ENCODE results near the gene SCARB1.

Gene SCARB1

DNA sequence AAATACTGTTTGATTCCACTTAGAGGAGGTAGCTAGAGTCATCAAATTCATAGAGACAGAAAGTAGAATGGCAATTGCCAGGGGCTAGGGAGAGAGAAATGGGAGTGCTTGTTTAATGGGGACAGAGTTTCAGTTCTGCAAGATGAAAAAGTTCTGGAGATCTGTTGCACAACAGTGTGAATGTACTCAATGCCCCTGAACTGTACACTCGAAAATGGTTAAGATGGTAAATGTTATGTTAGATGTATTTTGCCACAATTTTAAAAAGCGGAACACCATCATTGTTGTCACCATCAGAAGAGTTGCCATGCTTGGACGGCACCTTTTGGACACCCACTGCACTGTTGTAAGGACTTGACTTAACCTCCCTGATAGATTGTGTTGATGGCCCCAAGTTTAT is 106.9 kb downstream of the SCARB1 start:
- DNase-seq: no peak

DNA sequence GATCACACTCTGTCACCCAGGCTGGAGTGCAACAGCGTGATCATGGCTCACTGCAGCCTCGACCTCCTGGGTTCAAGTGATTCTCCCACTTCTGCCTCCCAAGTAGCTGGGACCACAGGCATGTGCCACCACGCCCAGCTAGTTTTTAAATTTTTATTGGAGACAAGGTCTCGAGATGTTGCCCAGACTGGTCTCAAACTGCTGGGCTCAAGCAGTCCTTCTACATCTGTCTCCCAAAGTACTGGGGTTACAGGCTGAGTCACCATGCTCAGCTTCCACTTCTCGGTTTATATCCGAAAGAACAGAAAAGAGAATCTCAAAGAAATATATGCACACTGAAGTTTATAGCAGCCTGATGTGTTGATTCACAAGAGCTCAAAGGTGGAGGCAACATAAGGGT is 107.5 kb downstream of the SCARB1 start:
- no peak for DNase-seq

DNA sequence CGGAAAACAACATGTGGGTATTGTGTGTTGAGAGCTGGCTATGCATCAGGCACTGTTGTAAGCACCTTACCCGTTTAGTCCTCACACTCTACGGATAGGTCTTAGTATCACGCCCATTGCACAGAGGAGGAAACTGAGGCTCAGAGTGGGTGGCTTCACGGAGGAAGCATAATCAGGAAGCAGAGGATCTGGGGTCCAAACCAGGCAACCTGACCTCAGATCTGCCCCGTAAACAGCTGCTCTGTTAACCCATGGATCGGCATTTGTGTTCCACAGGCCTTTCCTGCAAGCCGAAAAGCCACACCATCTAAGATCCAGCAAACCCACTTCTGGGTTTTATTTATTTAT is 107.9 kb downstream of the SCARB1 start:
- DNase-seq: no peak

DNA sequence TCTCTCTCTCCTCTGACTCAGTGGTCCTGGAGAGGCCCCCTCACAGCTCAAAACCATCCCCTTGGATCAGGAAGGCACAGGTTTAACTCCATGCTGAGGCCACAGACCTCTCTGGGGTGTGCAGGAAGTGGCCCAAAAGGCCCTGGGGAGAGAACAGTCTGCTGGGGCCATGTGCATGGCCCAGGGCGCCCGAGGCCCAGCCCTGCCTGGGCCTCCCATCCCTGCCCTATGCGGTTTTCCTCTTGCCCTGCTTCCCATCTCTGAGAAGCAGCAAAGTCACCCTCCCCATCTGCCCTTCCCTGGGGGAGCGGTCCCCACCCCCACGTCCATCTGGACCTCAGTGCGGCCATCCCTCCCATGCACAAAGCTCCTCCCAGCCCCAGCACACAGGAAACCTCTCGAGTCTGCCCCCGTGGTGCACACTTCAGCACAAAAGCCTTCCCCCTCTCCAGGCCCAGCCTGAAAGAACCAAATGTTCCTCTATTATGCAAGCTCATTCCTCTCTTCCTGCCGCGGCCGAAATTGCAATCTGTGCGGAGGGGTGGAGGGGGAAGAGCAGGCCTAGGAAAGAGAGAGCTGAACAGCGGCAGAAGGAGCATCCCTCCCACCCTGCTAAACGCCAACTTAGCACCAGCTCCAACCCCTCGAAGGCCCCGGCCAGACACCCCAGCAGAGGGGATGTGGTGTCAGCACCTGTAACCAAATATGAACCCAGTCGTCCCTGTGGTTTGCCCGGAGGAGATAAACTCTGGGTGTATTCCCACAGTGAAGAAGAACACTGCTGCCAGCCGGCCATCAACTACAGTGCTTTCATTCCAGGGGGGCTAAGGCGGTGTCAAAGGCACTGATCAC is 108.5 kb downstream of the SCARB1 start:
- DNase-seq: peak in 1 of 5 experiments; percentile 60

DNA sequence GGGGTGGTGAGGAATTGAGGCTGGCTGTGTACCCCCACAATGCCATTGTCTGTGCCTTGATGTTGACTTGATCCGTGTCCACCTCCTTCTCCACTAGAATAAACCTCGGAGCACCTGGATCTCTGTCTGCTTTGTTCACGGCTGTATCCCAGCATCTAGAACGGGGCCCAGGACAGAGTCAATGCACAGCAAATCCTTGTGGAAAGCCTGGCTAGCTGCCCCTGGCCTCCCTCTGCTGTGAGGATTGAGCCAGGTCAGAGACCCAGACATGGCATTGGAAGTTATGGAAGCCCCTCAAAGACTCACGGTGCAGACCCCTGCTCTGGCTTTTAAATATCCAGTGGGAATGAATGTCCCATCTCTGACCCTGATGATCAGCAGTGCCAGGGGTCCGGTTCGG is 109.2 kb downstream of the SCARB1 start:
- no peak for DNase-seq

DNA sequence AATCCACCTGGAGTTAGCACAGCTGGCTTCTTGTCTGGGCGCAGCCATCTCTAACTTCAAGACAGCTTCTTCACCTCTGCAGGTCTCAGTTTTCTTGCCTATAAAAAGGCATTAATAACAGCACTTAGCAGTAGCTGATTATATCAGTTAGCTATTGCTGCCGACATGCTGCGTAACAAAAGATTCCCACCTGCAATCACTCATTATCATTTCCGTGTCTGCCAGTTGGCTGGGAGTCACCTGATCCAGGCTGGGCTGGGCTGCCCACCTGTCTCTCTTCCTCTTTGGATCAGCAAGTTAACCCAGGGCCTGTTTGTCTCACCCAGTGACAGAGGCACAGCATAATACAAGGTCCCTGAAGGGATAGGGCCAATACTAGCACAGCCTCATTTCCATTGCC is 109.7 kb downstream of the SCARB1 start:
- no peak for DNase-seq

DNA sequence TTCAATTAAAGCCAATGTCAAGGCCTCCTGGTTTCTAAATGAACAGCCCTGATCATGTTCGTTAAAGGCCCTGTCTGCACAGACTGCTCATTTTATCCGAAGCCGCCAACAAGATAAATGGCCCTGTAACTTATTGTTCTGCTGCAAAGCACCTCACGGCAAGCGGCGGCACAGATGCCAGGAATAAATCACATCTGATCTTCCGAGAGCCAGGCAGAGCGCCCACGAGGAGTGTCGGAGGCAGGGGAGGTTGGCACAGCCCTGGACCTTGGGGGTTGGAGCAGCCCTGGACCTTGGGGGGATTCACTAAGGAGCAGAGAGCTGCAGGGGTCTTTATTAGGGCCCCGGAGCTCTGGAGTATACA is 110.5 kb downstream of the SCARB1 start:
- no peak for DNase-seq

DNA sequence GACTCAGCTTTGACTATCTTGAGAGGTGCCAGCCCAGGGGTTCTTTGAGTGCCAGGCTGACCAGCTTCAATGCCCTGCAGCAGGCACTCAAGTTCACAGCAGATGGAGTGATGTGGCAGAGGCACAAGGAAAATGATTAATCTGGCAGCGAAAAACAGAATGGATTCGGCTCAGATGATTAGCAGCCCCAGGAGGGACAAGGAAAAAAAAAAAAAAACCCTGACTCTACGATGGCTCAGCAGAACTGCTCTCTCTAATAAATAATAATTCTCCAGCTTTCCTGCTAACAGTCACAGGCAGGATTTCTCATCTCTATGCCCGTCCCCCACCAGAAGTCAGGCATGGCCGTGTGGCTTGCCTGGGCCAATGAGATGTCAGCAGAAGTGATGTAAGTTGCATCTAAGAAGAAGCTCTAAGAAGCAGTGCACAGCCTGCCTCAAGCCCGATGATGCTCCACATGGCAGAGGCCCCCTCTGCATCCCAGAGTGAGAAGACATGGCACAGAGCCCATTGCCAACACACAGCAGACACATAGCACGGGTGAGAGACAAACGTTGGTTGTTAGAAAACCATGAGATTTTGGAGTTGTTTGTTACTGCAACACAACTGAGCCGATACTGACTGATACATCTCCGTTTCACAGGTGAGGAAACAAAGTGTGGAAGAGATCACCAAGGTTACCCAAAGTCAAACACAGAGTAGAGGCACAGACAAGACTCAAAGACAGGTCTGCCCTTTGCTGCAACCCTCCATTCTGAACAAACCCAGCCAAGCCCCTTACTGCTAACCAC is 111.0 kb downstream of the SCARB1 start:
- DNase-seq: no peak

DNA sequence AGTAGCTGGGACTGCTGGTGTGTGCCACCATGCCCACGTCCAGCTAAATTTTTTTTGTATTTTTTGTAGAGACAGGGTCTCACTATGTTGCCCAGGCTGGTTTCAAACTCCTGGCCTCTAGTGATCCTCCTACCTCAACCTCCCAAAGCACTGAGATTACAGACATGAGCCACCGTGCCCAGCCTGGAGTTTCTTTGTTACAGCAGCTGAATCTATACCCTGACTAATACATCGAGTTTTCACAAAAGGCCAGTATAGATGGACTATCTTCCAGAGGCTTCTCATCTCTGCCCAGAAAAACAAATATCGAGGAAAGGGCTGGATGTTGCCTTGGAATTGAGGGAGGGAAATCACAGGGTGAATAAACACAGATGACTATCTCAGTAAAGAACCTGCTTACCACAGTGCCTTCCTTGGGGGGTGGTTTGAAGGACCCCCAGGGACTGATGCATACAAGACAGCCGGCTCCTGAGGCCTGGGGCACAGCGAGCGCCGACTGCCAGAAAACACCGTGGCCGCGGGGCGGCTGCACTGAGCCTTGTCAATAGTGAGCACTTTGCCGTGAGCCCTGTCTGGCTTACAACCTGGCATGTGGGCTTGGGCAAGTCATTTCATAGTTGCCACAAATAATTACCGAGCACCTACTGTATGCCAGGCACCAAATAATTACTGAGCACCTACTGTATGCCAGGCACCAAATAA is 111.9 kb downstream of the SCARB1 start:
- DNase-seq: no peak

DNA sequence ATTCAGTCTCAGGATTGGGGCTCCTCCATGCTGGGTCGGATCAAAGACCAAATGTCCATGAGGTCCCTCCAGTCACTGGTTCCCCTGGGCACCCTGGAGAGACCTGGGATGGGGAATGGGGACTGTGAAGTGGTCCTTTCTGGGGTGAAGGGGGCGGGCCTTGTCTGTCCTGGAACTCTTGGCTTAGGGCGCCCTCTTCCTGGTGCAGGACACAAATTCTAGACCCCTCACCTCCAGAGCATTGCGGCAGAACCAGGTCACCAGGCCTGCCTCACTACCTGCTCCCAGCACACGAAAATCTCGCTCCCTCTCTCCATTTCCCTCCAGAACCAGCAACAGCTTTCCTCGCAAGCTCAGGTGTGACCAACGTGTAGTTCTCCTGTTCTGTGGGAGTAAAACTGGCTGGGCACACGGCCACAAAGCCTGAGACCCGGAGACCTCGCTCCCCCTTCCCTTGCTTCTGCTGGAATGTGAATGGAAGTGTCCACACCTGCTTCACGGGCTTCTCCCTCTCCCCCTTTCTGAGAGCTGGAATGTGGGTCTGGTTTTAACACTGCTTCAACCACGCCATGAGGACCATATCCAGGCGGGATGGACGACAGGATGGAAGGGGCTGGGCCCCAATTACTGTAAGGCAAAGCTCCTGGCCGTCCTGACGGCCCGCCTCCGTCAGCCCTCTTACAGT is 112.7 kb downstream of the SCARB1 start:
- DNase-seq: no peak

DNA sequence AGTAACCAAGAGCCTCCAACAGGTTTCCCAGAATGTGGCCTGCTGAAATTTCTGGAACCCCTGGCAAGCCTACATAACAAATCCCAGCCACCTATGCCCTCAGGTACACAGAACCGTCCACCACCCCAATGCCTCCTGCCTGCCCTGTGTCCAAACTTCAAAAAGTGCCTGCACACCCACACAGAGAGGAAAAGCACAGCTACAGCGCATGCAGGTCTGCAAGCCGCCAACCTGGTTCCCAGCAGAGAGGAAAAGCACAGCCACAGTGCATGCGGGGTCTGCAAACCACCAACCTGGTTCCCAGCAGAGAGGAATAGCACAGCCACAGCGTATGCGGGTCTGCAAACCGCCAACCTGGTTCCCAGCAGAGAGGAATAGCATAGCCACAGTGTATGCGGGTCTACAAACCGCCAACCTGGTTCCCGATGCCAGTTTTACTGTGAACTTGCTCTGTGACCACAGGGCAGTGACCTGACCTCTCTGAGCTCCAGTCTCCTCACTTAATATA is 113.5 kb downstream of the SCARB1 start:
- no peak for DNase-seq

DNA sequence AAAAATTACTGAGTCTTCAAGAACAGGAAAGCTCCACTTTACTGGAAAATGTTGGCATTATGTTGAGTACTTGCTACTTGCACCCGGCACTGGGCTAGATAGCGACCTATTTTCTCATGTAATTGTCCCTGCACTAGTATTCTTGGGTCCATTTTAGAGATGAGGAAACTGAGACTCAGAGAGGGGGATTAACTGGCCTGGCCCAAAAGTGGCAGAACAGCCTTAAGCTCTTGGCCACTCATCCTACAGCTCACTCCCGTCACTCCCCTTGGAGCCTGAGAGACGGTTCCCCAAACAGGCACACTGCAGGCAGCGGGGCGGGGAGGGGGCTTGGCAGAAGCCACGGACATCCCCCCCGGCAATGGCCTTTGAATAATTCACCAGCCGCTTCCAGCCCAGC is 113.9 kb downstream of the SCARB1 start:
- DNase-seq: no peak

DNA sequence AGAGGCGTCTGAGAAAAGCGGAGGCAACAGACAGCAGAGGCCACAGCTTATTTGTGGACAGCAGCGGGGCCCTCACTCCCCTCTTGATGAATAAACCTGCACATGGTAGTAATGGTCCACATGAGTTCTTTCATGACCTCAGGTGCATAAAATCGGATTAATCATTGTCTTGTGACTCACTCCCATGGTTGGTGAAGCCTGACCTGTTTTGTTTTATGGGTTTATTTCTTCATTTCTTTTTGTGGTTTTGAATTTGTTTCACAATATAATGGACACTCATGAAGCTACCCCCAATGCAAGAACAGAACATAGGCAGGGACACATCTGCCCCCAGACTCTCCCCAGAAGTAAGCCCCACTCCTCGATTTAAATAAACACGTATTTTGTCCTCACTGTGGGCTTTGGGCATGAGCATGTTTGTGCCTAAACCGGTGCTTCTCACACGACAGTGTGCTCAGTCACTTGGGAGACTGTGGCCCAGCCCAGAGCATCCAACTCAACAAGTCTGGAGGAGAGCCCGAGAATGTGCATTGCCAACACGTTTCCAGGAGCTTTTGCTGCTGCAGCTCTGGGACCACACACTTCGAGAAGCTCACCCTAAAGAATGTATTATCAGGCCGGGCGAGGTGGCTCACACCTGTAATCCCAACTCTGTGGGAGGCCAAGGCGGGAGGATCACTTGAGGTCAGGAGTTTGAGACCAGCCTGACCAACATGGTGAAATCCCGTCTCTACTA is 116.1 kb downstream of the SCARB1 start:
- no peak for DNase-seq

DNA sequence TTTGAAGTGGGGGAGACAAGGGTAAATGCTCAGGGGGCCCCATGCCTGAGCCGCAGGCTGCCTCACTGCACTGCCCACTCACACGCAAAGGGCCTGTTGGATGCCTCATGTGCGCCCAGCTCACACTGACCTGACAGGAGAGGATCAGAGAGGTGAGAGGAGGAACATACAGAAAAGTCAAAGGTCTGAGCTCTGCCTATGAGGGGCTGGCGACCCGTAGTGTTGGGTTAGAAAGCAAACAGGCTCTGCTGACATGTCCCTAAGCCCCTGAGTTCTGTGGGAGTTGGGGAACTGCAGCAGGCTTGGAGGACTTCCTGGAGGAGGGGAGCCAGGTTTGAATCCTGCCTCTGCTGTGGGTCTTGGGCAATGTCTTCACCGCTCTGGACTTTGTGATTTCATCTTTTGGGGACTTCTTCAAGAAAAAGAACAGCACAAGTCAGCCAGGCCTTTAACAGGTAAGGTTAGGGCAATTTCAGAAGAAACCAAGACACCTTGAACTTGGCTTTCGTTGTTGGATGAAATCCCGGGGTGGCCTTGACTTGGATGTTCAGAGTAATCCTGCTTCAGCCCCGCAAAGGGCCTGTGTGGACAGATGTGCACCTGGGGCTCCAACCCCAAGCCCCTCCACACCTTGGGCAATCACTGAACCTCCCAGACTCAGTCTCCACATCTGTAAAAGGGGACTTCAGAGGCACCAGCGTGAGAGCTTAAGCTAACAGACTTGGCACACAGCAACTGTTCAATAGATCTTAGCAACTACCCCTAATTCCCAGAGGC is 116.8 kb downstream of the SCARB1 start:
- no peak for DNase-seq

DNA sequence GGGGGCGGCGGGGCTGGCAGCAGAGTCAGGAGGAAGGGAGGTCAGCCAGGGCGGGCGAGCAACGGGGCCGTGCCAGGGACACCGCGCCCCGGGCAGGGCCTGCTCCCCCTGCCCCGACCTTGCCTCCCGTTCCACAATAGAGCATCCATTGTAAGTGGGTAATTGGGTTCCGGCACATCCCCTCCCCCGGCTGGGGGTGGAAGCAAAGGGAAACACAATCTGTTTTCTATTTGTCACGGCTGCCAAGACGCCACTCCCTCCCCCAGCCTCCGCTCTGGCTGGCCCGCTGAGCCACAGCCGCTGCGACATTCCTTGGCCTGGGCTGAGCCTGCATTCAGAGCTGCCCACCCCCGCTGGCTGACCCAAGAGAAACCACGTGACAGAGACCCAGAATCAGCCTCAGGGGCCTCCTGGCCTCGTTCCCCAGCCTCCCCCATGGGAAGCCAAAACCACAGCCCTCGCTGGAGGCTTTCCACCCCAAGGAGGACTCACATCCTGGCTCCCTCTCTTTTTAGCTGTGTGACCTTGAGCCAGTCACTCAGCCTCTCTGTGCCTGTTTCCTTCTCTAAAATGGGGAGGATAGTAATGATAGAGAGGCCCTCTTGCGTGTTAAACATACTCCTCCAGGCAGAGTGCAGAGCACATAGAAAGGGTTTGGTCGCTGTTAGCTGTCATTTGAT is 117.6 kb downstream of the SCARB1 start:
- no peak for DNase-seq

DNA sequence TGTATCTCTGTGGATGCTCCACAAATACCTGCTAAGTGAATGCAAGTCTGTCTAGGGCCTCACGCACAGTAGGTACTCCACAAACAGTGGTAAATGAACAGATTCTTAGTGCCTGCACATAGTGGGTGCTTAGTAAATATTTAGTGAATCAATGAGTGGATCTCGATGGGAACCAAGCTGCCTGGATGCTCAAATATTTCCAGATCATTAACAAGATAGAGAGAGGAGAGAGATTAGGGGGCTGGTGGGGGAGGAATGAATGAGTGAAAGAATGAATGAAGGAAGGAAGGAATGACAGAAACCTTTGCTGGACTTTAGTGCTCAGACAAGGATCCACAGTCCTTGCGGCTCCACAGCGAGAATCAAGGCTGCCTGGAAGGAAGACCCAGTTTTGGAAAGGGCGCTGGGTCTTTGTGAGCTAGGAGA is 118.2 kb downstream of the SCARB1 start:
- no peak for DNase-seq

DNA sequence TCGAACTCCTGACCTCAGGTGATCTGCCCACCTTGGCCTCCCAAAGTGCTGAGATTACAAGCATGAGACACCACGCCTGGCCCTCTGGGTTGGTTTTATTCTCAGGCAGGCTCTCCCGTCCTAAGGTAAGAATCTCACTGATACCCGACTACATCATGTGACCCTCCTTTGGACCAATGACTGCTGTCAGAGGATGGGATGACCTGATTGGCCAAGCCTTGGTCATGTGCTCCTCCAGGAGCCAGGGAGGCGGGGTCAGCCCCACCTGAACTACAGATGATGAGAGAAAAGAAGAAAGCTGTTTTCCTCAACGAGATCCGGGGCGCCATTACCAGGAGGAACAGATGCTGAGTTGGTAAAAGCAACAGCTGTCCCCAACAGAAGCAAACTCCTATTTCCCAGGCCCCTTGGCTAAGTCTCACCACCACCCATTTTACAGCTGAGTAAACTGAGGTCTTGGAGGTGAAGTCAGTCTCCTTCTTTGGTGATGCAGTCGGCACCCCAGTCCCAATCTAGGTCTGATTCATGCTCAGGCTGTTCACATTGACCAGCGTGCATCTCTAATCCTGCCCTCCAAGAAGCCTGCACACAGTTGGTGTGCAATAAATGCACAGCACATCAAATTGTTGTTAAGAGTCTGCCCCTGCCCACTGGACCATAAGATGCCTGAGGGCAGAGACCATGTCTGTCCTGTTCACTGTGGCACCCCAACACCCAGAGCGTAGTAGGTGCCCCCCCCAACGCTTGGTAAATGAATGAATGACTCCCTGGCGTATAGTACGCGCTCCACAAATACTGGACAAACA is 118.8 kb downstream of the SCARB1 start:
- DNase-seq: peak in 1 of 5 experiments; percentile 18

DNA sequence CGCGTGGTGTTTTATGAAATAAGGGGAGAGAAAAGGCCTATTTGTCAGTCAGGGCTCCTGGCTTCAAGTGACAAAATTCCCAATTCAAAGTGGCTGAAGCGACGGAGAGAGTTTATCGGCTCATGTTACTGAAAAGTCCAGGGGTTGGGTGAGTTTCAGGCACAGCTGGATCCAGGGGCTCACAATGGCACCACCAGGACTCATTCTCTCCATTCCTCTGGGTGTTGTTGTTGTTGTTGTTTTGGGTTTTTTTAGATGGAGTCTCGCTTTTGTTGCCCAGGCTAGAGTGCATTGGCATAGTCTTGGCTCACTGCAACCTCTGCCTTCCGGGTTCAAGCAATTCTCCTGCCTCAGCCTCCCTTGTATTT is 119.4 kb downstream of the SCARB1 start:
- no peak for DNase-seq

DNA sequence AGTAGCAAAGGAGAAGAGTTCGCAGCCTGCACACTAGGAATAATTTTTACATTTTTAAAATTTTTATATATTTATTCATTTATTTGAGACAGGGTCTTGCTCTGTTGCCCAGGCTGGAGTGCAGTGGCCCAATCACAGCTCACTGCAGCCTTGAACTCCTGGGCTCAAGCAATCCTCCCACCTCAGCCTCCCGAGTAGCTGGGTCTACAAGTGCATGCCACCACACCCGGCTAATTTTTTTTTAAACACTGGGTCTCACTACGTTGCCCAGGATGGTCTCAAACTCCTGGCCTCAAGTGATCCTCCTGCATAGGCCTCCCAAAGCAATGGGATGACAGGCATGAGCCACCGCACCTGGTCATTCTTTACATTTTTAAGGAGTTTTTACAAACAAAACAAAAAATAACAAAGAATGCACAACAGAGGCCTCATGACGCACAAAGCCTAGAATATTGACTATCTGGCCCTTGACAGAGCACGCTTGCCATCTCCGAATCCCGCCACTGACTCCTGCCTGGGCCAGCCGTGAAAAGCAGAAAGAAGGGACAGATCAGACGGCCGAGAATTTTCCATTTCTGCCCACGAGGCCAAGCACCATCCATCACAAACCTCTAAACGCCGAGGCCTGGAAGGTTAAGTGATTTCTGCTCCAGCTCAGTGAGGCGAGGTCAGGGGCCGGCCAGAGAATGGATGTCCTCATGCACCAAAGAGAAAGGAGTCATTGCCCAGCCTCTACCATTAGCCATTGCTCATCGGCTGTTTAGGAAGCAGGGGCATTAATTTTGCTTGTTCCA is 120.0 kb downstream of the SCARB1 start:
- no peak for DNase-seq
